ENCODE measurements around the gene CADPS2.
"Not testable (repeated sequence)": the region's sequence is repeated elsewhere in the genome, so short reads cannot be mapped to it uniquely, and the experiment has no call there.

Gene CADPS2

GRCh38 chr7:122695816-122696215 lies 190.4 kb downstream of the CADPS2 start:
- Mint-ChIP-seq H3K4me1 (ENCODE audit: low read depth) (no peaks in the 10 kb centered on the region), H3K27me3 (no peaks in the 10 kb centered on the region), H3K36me3 (ENCODE audit: low read depth) (no peaks in the 10 kb centered on the region), H3K4me3 (no peak overlapping the region), H3K9me3 (peaks cover 12% of the 10 kb centered on the region), H3K27ac (no peak overlapping the region)
- intact Hi-C loops (cut with micrococcal nuclease) = no loop called here

DNA sequence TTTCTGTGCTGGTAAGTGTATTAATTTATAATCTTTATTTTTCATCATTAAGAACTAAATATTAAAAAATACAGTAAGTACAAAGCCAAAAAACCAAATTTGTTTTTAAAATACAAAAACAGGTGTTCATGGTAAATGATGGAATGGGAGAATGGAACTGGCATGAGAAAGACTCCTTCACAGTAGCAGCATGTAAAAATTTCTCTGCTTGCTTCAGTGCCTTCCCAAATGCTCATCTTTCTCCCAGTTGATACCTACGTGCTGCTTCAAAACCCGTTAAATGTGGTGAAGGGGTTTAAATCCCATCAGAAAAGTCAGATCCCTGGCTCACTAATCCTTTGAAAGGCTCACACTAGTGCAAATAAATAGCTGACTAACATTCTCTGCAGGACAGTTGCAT lies 191.6 kb downstream of the CADPS2 start:
- Mint-ChIP-seq H3K27me3 (no peaks in the 10 kb centered on the region), H3K4me3 (no peak overlapping the region), H3K27ac (no peak overlapping the region), H3K4me1 (ENCODE audit: low read depth) (no peaks in the 10 kb centered on the region), H3K36me3 (ENCODE audit: low read depth) (no peaks in the 10 kb centered on the region), H3K9me3 (peaks cover 12% of the 10 kb centered on the region)
- intact Hi-C loops (cut with micrococcal nuclease) = no loop called here

GRCh38 chr7:122692769-122693309 lies 193.4 kb downstream of the CADPS2 start:
- H3K27ac Mint-ChIP-seq = no peak overlapping the region
- H3K4me3 Mint-ChIP-seq = no peak overlapping the region
- H3K27me3 Mint-ChIP-seq = no peaks in the 10 kb centered on the region
- no peaks in the 10 kb centered on the region for H3K4me1 Mint-ChIP-seq (ENCODE audit: low read depth)
- intact Hi-C loops (cut with micrococcal nuclease) = no loop called here
- H3K9me3 Mint-ChIP-seq = peaks cover 12% of the 10 kb centered on the region
- H3K36me3 Mint-ChIP-seq (ENCODE audit: low read depth) = no peaks in the 10 kb centered on the region

DNA sequence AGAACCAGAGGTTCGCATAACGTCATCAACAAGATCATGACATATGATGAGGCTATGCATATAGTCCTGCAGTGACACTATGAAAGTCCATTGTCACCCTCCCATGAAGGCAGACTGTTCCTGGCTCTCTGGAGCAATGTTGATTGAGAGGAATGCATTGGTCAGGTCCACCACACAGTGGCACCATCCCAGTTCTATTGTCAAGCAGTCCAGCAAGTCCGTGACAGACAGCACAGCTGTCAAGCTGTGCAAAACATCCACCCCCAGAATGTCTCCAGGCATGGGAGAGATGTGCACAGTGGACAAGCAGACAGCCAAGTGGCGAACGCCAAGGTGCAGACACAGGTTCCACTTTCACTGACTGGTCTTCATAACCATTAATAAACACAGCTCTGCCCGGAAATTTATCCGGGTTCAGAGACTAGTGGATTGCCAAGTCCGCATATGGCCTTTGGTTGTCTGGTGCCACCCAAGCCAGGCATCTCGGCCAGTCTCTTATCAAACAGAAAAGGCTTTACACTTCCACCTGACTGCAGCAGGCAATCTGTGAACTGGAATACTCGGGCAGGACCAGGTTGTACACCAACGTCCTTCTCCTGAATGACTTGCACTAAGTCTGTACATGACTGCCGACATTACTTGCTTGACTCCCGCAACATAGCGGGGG lies 194.6 kb downstream of the CADPS2 start:
- no peak overlapping the region for H3K4me3 Mint-ChIP-seq
- no peaks in the 10 kb centered on the region for H3K27me3 Mint-ChIP-seq
- H3K9me3 Mint-ChIP-seq = peaks cover 12% of the 10 kb centered on the region
- H3K27ac Mint-ChIP-seq = no peak overlapping the region
- no peaks in the 10 kb centered on the region for H3K4me1 Mint-ChIP-seq (ENCODE audit: low read depth)
- intact Hi-C loops (cut with micrococcal nuclease) = no loop called here
- H3K36me3 Mint-ChIP-seq (ENCODE audit: low read depth) = no peaks in the 10 kb centered on the region

DNA sequence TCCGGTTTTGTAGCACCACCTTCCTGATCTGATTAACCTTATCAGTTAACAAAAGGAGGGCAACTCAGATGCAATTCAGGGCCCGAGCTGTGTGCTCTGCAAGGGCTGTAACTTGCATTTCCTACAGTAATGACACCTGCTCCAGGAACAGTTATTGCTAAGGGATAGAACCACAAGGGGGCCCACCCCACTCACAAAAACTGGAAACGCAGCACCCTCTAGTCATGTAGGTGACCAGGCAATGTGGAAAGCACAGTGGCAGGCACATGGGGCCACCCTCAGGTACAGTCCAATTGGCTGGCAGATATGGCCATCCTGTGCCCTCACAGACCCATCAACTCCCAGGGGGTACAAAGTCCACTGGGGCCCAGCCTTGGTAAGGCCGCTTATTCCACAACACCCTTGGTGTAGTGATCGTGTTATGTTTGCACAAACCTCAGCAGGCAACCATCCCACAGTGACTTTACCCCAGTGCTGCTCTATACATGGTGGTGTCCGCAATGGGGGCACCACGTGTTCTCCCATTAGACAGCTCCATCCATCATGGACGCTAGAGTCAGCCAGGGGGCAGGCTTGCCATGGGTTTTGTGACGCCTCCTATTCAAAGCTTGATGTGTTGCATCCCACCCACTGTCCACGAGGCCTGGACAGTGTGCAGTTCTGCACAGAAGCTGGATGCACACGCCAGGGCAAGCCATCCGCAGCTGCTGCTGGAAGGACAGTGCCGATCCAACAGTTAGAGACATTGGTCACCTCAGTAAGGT lies 196.7 kb downstream of the CADPS2 start:
- Mint-ChIP-seq H3K4me1 (ENCODE audit: low read depth) (no peaks in the 10 kb centered on the region), H3K36me3 (ENCODE audit: low read depth) (no peaks in the 10 kb centered on the region), H3K4me3 (no peak overlapping the region), H3K27ac (no peak overlapping the region), H3K9me3 (peaks cover 12% of the 10 kb centered on the region), H3K27me3 (no peaks in the 10 kb centered on the region)
- intact Hi-C loops (cut with micrococcal nuclease) = no loop called here

DNA sequence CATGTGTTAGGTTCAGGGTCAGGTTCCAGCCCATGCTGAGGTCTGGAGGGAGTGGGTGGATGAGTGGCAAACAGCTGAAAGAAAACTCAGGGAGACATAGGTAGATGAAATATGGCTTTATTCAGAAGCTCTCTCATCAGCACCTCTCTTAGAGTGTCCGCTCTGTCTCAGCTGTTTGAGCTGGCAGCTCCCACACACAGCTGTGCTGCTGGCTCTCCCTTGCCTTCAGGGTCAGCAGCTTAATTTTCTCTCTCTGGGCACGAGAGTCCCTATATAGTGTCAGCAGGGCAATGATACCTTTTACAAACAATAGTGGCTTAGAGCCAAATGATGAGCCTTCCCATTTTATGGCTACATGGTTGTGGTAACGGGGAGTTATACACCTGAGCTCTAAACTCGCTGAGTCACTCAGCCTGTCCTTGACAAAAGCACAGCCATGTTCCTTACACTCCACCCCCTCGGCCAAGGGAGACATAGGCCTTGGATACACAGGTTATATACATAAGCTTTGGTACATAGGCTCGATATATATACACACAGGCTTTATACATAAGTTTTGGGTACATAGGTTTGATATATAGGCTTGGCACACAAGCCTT lies 197.8 kb downstream of the CADPS2 start:
- Mint-ChIP-seq H3K4me3 (no peak overlapping the region), H3K36me3 (ENCODE audit: low read depth) (no peaks in the 10 kb centered on the region)

GRCh38 chr7:122686360-122686878 lies 199.8 kb downstream of the CADPS2 start:
- Mint-ChIP-seq H3K27me3 (no peaks in the 10 kb centered on the region), H3K27ac (no peak overlapping the region), H3K36me3 (ENCODE audit: low read depth) (no peaks in the 10 kb centered on the region), H3K4me1 (ENCODE audit: low read depth) (no peaks in the 10 kb centered on the region), H3K9me3 (no peaks in the 10 kb centered on the region), H3K4me3 (no peak overlapping the region)
- intact Hi-C loops (cut with micrococcal nuclease) = no loop called here

More for the DNA sequence above, 197.8 kb downstream of the CADPS2 start:
- Mint-ChIP-seq H3K27ac (no peak overlapping the region), H3K4me1 (ENCODE audit: low read depth) (no peaks in the 10 kb centered on the region), H3K27me3 (no peaks in the 10 kb centered on the region), H3K9me3 (peaks cover 12% of the 10 kb centered on the region)
- intact Hi-C loops (cut with micrococcal nuclease) = no loop called here

GRCh38 chr7:122684504-122684903 lies 201.8 kb downstream of the CADPS2 start:
- Mint-ChIP-seq H3K9me3 (peaks cover 5% of the 10 kb centered on the region), H3K27ac (no peak overlapping the region), H3K4me1 (ENCODE audit: low read depth) (no peaks in the 10 kb centered on the region), H3K36me3 (ENCODE audit: low read depth) (no peaks in the 10 kb centered on the region), H3K4me3 (no peak overlapping the region), H3K27me3 (no peaks in the 10 kb centered on the region)
- intact Hi-C loops (cut with micrococcal nuclease) = no loop called here

- H3K4me1 Mint-ChIP-seq (ENCODE audit: low read depth) = no peaks in the 10 kb centered on the region
- H3K27ac Mint-ChIP-seq = no peak overlapping the region
- H3K4me3 Mint-ChIP-seq = no peak overlapping the region
- intact Hi-C loops (cut with micrococcal nuclease) = no loop called here
- peaks cover 10% of the 10 kb centered on the region for H3K9me3 Mint-ChIP-seq
- no peaks in the 10 kb centered on the region for H3K27me3 Mint-ChIP-seq
- H3K36me3 Mint-ChIP-seq (ENCODE audit: low read depth) = no peaks in the 10 kb centered on the region
Observed at GRCh38 chr7:122682815-122683550, 203.3 kb downstream of the CADPS2 start.

GRCh38 chr7:122681186-122681585 lies 205.1 kb downstream of the CADPS2 start:
- H3K27me3 Mint-ChIP-seq; H3K4me3 Mint-ChIP-seq; H3K4me1 Mint-ChIP-seq (ENCODE audit: low read depth); H3K9me3 Mint-ChIP-seq; intact Hi-C loops (cut with micrococcal nuclease); H3K36me3 Mint-ChIP-seq (ENCODE audit: low read depth); H3K27ac Mint-ChIP-seq: not testable (repeated sequence)

GRCh38 chr7:122679813-122680212 lies 206.4 kb downstream of the CADPS2 start:
- Mint-ChIP-seq H3K36me3 (ENCODE audit: low read depth) (no peaks in the 10 kb centered on the region), H3K4me3 (no peak overlapping the region), H3K27ac (no peak overlapping the region), H3K27me3 (no peaks in the 10 kb centered on the region), H3K9me3 (peaks cover 10% of the 10 kb centered on the region), H3K4me1 (ENCODE audit: low read depth) (no peaks in the 10 kb centered on the region)
- intact Hi-C loops (cut with micrococcal nuclease) = no loop called here

DNA sequence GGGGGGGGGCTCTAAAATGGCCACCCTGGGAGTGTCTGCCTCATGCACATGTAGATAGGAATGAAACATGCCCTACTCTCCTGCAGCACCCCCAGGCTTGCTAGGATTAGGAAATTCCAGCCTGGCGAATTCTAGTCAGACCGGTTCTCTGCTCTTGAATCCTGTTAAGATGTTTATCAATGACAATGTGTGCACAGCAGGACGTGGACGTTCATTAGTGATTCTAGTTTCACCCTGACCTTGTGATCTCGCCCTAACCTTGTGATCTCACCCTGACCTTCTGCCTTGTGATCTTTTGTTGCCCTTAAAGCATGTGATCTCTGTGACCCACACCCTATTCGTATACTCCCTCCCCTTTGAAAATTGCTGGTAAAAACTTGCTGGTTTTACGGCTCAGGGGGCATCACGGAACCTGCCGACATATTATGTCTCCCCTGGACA lies 207.0 kb downstream of the CADPS2 start:
- H3K4me3 Mint-ChIP-seq; H3K27ac Mint-ChIP-seq; H3K9me3 Mint-ChIP-seq; intact Hi-C loops (cut with micrococcal nuclease); H3K4me1 Mint-ChIP-seq (ENCODE audit: low read depth); H3K36me3 Mint-ChIP-seq (ENCODE audit: low read depth); H3K27me3 Mint-ChIP-seq: not testable (repeated sequence)

GRCh38 chr7:122677149-122677548 lies 209.1 kb downstream of the CADPS2 start:
- H3K27me3 Mint-ChIP-seq = no peaks in the 10 kb centered on the region
- no peaks in the 10 kb centered on the region for H3K36me3 Mint-ChIP-seq (ENCODE audit: low read depth)
- H3K4me3 Mint-ChIP-seq = no peak overlapping the region
- no peak overlapping the region for H3K27ac Mint-ChIP-seq
- peaks cover 10% of the 10 kb centered on the region for H3K9me3 Mint-ChIP-seq
- no peaks in the 10 kb centered on the region for H3K4me1 Mint-ChIP-seq (ENCODE audit: low read depth)
- intact Hi-C loops (cut with micrococcal nuclease) = no loop called here
